Chondrocyte (in vitro differentiated cells): ENCODE data around the gene MYBBP1A. TPM values are rescaled to one million over a fixed set of nuclear protein-coding genes. Genes with fewer than 3 reads are reported as not detected.

Source experiments
- DNase-seq: peaks from one replicate; pipeline ENCODE4 v3.0.0; 2021; ENCODE audit warnings: mixed read lengths, low spot score
- H3K27ac Mint-ChIP-seq: one replicate; pipeline ENCODE4 v1.8.0; 2021; ENCODE audit warnings: mild to moderate bottlenecking, moderate library complexity, mixed read lengths; ENCODE audit not compliant: unreplicated experiment
- H3K27me3 Mint-ChIP-seq: 2 replicates; pipeline ENCODE4 v1.8.0; 2021; ENCODE audit warnings: low read depth, mixed read lengths
- H3K36me3 Mint-ChIP-seq: 2 replicates; pipeline ENCODE4 v1.8.0; 2021; ENCODE audit warnings: low read depth, mixed read lengths
- H3K4me1 Mint-ChIP-seq: 2 replicates; pipeline ENCODE4 v1.8.0; 2021; ENCODE audit warnings: low read depth, mild to moderate bottlenecking, mixed read lengths
- H3K4me3 Mint-ChIP-seq: one replicate; pipeline ENCODE4 v1.8.0; 2021; ENCODE audit warnings: mild to moderate bottlenecking, moderate library complexity, mixed read lengths; ENCODE audit not compliant: unreplicated experiment
- H3K9me3 Mint-ChIP-seq: 2 replicates; pipeline ENCODE4 v1.8.0; 2021; ENCODE audit warnings: low read depth, mixed read lengths
- CTCF ChIP-seq: fragments of 200-600 bp; sonication (generic); IDR thresholded peaks from 2 replicates; pipeline ENCODE4 v1.5.0; 2021; ENCODE audit warnings: antibody characterized with exemption, mild to moderate bottlenecking, moderate library complexity
- total RNA-seq: library from RNA; stranded (reverse); gene quantifications from 3 replicates; pipeline ENCODE4 v1.2.1, GENCODE V29; 2021

Gene MYBBP1A
- total RNA-seq, 1 donor from 2014 or later: 33.6 TPM

- H3K4me1 Mint-ChIP-seq: no peaks in the 10 kb centered on the region
- no peak for TF ChIP-seq CTCF
- H3K4me3 Mint-ChIP-seq: no peak overlapping the region
- no peak overlapping the region for H3K27ac Mint-ChIP-seq
- no peak for DNase-seq
- H3K36me3 Mint-ChIP-seq: peaks cover 2% of the 10 kb centered on the region
- H3K9me3 Mint-ChIP-seq: no peaks in the 10 kb centered on the region
- peaks cover 16% of the 10 kb centered on the region for H3K27me3 Mint-ChIP-seq
Observed at GRCh38 chr17:4490109-4490591, 65.0 kb downstream of the MYBBP1A start.

GRCh38 chr17:4488989-4489595, 66.1 kb downstream of the MYBBP1A start:
- H3K27me3 Mint-ChIP-seq: peaks cover 14% of the 10 kb centered on the region
- H3K4me3 Mint-ChIP-seq: no peak overlapping the region
- no peaks in the 10 kb centered on the region for H3K9me3 Mint-ChIP-seq
- TF ChIP-seq CTCF: no peak
- H3K27ac Mint-ChIP-seq: no peak overlapping the region
- peaks cover 2% of the 10 kb centered on the region for H3K36me3 Mint-ChIP-seq
- no peaks in the 10 kb centered on the region for H3K4me1 Mint-ChIP-seq
- no peak for DNase-seq

Other genes with a start within 250 kb of the MYBBP1A start
- gene UBE2G1, start 188.7 kb downstream of the MYBBP1A start, total RNA-seq: 54.6 to 80.0 TPM (median 79.2 TPM) in 3 replicates
- not detected in 3 replicates for gene SPNS3, start 121.4 kb downstream of the MYBBP1A start, total RNA-seq
- 0.70 to 0.87 TPM in 2 of 3 replicates, not detected in the other for gene SPNS2, start 56.5 kb downstream of the MYBBP1A start, total RNA-seq
- gene GGT6, start 5.2 kb upstream of the MYBBP1A start, total RNA-seq: not detected in 3 replicates
- gene SMTNL2, start 29.1 kb upstream of the MYBBP1A start, total RNA-seq: 0.32 to 0.36 TPM in 2 of 3 replicates, not detected in the other
- 0.15 TPM in 1 of 3 replicates, not detected in the others for gene ALOX15, start 86.3 kb upstream of the MYBBP1A start, total RNA-seq
- gene PELP1, start 148.8 kb upstream of the MYBBP1A start, total RNA-seq: 44.1 to 56.2 TPM (median 48.2 TPM) in 3 replicates
- gene ARRB2, start 155.2 kb upstream of the MYBBP1A start, total RNA-seq: 7.1 to 11.8 TPM (median 7.2 TPM) in 3 replicates
- gene MED11, start 176.0 kb upstream of the MYBBP1A start, total RNA-seq: 14.6 to 21.3 TPM (median 16.9 TPM) in 3 replicates
- 0.23 to 0.48 TPM (median 0.45 TPM) in 3 replicates for gene ZMYND15, start 184.4 kb upstream of the MYBBP1A start, total RNA-seq
- 4.7 to 8.0 TPM (median 5.4 TPM) in 3 replicates for gene CXCL16, start 184.5 kb upstream of the MYBBP1A start, total RNA-seq
- gene TM4SF5, start 216.5 kb upstream of the MYBBP1A start, total RNA-seq: not detected in 3 replicates
- gene VMO1, start 231.0 kb upstream of the MYBBP1A start, total RNA-seq: 0.82 to 2.4 TPM (median 1.2 TPM) in 3 replicates
- gene GLTPD2, start 233.6 kb upstream of the MYBBP1A start, total RNA-seq: not detected in 3 replicates
- gene PSMB6, start 240.8 kb upstream of the MYBBP1A start, total RNA-seq: 110 to 146 TPM (median 113 TPM) in 3 replicates